CD4-positive, alpha-beta T cell (primary cell): ENCODE measurements around the gene TBC1D22A. TPM values are rescaled to one million over a fixed set of nuclear protein-coding genes. Genes with fewer than 3 reads are reported as not detected.

Experiments
- ATAC-seq: fragments of 200-7000 bp; cut with Tn5 transposase; one replicate; pipeline ENCODE4 v1.10.0; 2022; ENCODE audit warnings: mild to moderate bottlenecking; ENCODE audit not compliant: poor library complexity
- CTCF ChIA-PET: fragments of 350-600 bp; sonication (Branson Sonifier 250); formaldehyde crosslinking; loops from one replicate; lab custom pipeline; 2021; ENCODE audit warnings: antibody characterized with exemption, inconsistent platforms; lab: Charles Lee
- POLR2A ChIA-PET: fragments of 350-600 bp; sonication (Branson Sonifier 250); formaldehyde crosslinking; loops from one replicate; lab custom pipeline; 2021; ENCODE audit warnings: antibody characterized with exemption, inconsistent platforms; lab: Charles Lee
- DNase-seq, 14 experiments: peaks; one replicate each; pipeline ENCODE4 v3.0.0-alpha.2; 2013 to 2020; ENCODE audit warnings: mixed read lengths in 2 of 14
- H3K27ac ChIP-seq, 2 donors: one replicate each; pipeline versions ENCODE4 v1.5.1 to v1.7.0; 2013; ENCODE audit warnings: low read length in 2 of 2, low read depth in 1 of 2, mild to moderate bottlenecking in 1 of 2
- H3K27me3 ChIP-seq, 2 experiments: 1 replicate in 1 of 2; 2 replicates in 1 of 2; pipeline versions ENCODE4 v1.6.1 to v1.7.0; 2013; ENCODE audit warnings: low read length in 2 of 2, control low read depth in 1 of 2, mild to moderate bottlenecking in 1 of 2, moderate library complexity in 1 of 2; ENCODE audit not compliant: insufficient read depth in 2 of 2, control insufficient read depth in 1 of 2
- H3K36me3 ChIP-seq: one replicate; pipeline ENCODE4 v1.6.1; 2013; ENCODE audit warnings: low read length, control low read depth; ENCODE audit not compliant: insufficient read depth
- H3K4me1 ChIP-seq: one replicate; pipeline ENCODE4 v1.6.1; 2013; ENCODE audit warnings: low read length, control low read depth; ENCODE audit not compliant: insufficient read depth
- H3K4me3 ChIP-seq: one replicate; pipeline ENCODE4 v1.5.1; 2013; ENCODE audit warnings: mild to moderate bottlenecking, low read length, moderate library complexity
- H3K9me3 ChIP-seq, 2 experiments: 1 replicate in 1 of 2; 2 replicates in 1 of 2; pipeline versions ENCODE4 v1.6.1 to v1.7.0; 2013; ENCODE audit warnings: low read length in 2 of 2, mild to moderate bottlenecking in 2 of 2, control low read depth in 1 of 2, moderate library complexity in 1 of 2; ENCODE audit not compliant: control insufficient read depth in 1 of 2, insufficient read depth in 1 of 2
- H3K27ac Mint-ChIP-seq: one replicate; pipeline ENCODE4 v1.8.0; 2020; ENCODE audit warnings: mixed read lengths
- H3K27me3 Mint-ChIP-seq: one replicate; pipeline ENCODE4 v1.8.0; 2021; ENCODE audit warnings: mixed read lengths
- H3K36me3 Mint-ChIP-seq: one replicate; pipeline ENCODE4 v1.8.0; 2021; ENCODE audit warnings: low read depth, mixed read lengths
- H3K4me1 Mint-ChIP-seq: one replicate; pipeline ENCODE4 v1.8.0; 2021; ENCODE audit warnings: low read depth, mixed read lengths
- H3K4me3 Mint-ChIP-seq: one replicate; pipeline ENCODE4 v1.8.0; 2020; ENCODE audit warnings: mild to moderate bottlenecking, mixed read lengths
- H3K9me3 Mint-ChIP-seq: one replicate; pipeline ENCODE4 v1.8.0; 2020; ENCODE audit warnings: mixed read lengths
- intact Hi-C, 2 experiments: fragments of 100-400 bp; cut with DNase I in 1 of 2; cut with micrococcal nuclease in 1 of 2; formaldehyde crosslinking; loops; one replicate each; pipeline versions ENCODE4 v1.15.1 to v1.9.0; 2023 to 2025; cut with DNase I, micrococcal nuclease
- total RNA-seq, 174 experiments: library from RNA in 2 of 174; stranded (reverse) in 2 of 174; gene quantifications; one replicate each; pipeline ENCODE4 v1.2.3 and lab custom pipeline; 2021 to 2026
- TF ChIP-seq, protein P1 (sequence below): fragments of 200-600 bp; IDR thresholded peaks from one replicate; pipeline ENCODE4 v1.8.0; 2022; ENCODE audit warnings: antibody characterized with exemption, mild to moderate bottlenecking

Gene TBC1D22A
- total RNA-seq, 2 experiments from 2014 or later = 27.1 to 31.7 TPM

DNA sequence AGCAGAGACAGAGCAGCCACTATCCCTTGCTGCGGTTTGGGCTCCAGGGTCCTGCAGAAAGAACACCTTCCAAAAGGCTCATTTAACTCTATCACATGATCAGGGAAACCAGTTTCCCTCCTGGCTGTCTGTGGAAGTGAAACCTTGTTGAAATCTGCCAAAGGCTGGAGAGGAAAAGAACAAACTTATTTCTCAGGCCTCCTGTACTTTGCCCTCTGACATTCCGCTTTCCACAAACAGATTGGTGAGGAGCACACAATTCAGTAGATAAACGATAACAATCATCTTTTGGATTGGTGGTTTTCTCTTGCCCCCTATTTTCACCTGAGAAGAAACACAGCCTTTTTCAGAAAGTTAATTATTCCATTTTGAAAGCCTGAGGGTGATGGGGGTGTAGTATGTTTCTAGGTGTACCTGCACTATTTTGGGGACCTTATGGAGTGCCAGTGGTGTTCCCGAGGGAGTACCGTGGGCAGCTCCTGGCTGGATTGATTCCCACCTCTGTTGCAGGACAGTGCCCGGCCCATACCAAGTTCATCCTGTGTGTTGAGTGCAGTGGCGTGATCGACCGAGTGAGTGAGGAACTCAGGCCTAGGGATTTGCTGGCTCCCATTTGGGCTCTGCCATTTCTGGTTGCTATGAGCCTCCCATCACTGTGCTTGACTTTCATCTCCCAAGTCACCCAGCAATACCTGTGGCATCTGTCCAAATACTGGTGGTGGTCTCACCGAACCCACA lies 102.0 kb downstream of the TBC1D22A start:
- Mint-ChIP-seq H3K9me3 (peaks cover 8% of the 10 kb centered on the region), H3K27me3 (no peaks in the 10 kb centered on the region), H3K36me3 (peaks cover 70% of the 10 kb centered on the region), H3K4me3 (no peak overlapping the region), H3K27ac (no peak overlapping the region), H3K4me1 (peaks cover 13% of the 10 kb centered on the region)
- ATAC-seq (no peak), DNase-seq (no peak)
- CTCF ChIA-PET = no interaction called here
- Histone ChIP-seq H3K9me3 (peaks cover 0 to 11% of the 10 kb centered on the region in 2 experiments), H3K4me3 (no peak overlapping the region), H3K4me1 (no peaks in the 10 kb centered on the region), H3K36me3 (peaks cover 13% of the 10 kb centered on the region), H3K27me3 (no peaks in the 10 kb centered on the region), H3K27ac (no peak overlapping the region)
- TF ChIP-seq, protein P1, sequence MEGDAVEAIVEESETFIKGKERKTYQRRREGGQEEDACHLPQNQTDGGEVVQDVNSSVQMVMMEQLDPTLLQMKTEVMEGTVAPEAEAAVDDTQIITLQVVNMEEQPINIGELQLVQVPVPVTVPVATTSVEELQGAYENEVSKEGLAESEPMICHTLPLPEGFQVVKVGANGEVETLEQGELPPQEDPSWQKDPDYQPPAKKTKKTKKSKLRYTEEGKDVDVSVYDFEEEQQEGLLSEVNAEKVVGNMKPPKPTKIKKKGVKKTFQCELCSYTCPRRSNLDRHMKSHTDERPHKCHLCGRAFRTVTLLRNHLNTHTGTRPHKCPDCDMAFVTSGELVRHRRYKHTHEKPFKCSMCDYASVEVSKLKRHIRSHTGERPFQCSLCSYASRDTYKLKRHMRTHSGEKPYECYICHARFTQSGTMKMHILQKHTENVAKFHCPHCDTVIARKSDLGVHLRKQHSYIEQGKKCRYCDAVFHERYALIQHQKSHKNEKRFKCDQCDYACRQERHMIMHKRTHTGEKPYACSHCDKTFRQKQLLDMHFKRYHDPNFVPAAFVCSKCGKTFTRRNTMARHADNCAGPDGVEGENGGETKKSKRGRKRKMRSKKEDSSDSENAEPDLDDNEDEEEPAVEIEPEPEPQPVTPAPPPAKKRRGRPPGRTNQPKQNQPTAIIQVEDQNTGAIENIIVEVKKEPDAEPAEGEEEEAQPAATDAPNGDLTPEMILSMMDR = no peak
- intact Hi-C loops = no loop called here
- POLR2A ChIA-PET = no interaction called here

DNA sequence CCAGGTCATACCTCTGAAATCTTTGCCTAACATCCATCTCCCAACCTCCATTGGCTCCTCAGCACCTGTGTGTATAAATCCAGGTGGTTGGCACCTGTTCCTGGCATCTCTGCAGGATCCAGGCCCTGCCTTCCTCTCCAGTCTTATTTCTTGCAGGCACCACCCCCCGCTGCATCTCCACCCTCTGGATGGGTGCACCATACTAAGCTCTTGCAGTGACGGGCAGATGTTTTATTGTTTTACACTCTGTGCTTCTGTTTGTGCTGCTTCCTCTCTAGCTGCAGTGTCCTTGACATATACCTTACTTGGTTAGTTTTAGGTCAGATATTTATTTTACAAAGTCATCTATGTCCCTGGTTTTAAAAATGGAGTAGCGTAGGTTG lies 102.6 kb downstream of the TBC1D22A start:
- TF ChIP-seq, protein P1 = no peak
- Histone ChIP-seq H3K4me3 (no peak overlapping the region), H3K36me3 (peaks cover 16% of the 10 kb centered on the region), H3K27me3 (no peaks in the 10 kb centered on the region), H3K4me1 (no peaks in the 10 kb centered on the region), H3K27ac (no peak overlapping the region), H3K9me3 (peaks cover 2 to 11% of the 10 kb centered on the region in 2 experiments)
- peaks cover 75% of the 10 kb centered on the region for H3K36me3 Mint-ChIP-seq
- ATAC-seq = no peak
- POLR2A ChIA-PET = no interaction called here
- H3K9me3 Mint-ChIP-seq = peaks cover 8% of the 10 kb centered on the region
- no peaks in the 10 kb centered on the region for H3K27me3 Mint-ChIP-seq
- H3K27ac Mint-ChIP-seq = no peak overlapping the region
- intact Hi-C loops = no loop called here
- no peak overlapping the region for H3K4me3 Mint-ChIP-seq
- no peak for DNase-seq
- CTCF ChIA-PET = no interaction called here
- peaks cover 13% of the 10 kb centered on the region for H3K4me1 Mint-ChIP-seq

DNA sequence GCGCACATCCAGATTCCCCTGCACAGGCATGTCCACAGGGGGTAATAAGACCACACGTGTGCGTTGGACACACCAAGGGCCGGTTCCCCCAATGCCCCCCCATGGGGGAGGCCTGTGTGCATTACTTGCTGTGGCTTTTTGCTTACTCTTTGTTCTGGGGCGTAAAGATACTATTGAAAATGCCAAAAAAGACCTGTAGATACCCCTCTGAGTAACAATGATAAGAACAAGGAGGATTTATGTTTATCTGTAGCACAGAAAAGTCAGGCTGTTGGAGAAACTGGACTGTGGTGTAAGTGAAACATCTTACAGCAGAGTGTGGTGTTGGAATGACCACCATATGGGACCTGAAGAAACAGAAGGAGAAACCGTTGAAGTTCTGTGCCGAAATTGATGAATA lies 103.2 kb downstream of the TBC1D22A start:
- peaks cover 7 to 15% of the 10 kb centered on the region in 2 experiments for H3K9me3 ChIP-seq
- peaks cover 81% of the 10 kb centered on the region for H3K36me3 Mint-ChIP-seq
- H3K4me3 ChIP-seq = no peak overlapping the region
- no peak for DNase-seq
- intact Hi-C loops = no loop called here
- no peaks in the 10 kb centered on the region for H3K4me1 ChIP-seq
- peaks cover 10% of the 10 kb centered on the region for H3K9me3 Mint-ChIP-seq
- ATAC-seq = no peak
- TF ChIP-seq, protein P1 = no peak
- no peak overlapping the region for H3K27ac Mint-ChIP-seq
- H3K4me1 Mint-ChIP-seq = peaks cover 13% of the 10 kb centered on the region
- CTCF ChIA-PET = no interaction called here
- H3K27me3 Mint-ChIP-seq = no peaks in the 10 kb centered on the region
- H3K4me3 Mint-ChIP-seq = no peak overlapping the region
- H3K27ac ChIP-seq = no peak overlapping the region
- peaks cover 21% of the 10 kb centered on the region for H3K36me3 ChIP-seq
- POLR2A ChIA-PET = no interaction called here
- no peaks in the 10 kb centered on the region for H3K27me3 ChIP-seq
